HEK293 (cell line): ENCODE measurements around the gene RNF41.

ENCODE experiments used
- CTCF ChIA-PET: fragments of 350-600 bp; formaldehyde crosslinking; extraction: SDS; loops from one replicate; lab custom pipeline; 2021; ENCODE audit warnings: antibody characterized with exemption; lab: Yijun Ruan, JAX
- POLR2A ChIA-PET: fragments of 300-600 bp; formaldehyde crosslinking; extraction: SDS; loops from one replicate; lab custom pipeline; 2020; ENCODE audit warnings: antibody characterized with exemption, inconsistent platforms; lab: Yijun Ruan, JAX
- H3K27ac ChIP-seq: fragments of 200-500 bp; sonication (Bioruptor generic); 2 replicates; pipeline ENCODE4 v1.5.1; 2014; ENCODE audit warnings: low read depth, low read length, control low read depth, inconsistent platforms; ENCODE audit errors: extremely low read depth
- H3K36me3 ChIP-seq, 2 experiments: fragments of 200-500 bp in 1 of 2; sonication (Bioruptor generic) in 1 of 2; 1 replicate in 1 of 2; 2 replicates in 1 of 2; pipeline ENCODE4 v1.5.1; 2014 to 2017; ENCODE audit warnings: inconsistent platforms in 2 of 2, low read length in 2 of 2; ENCODE audit not compliant: control insufficient read depth in 2 of 2, insufficient read depth in 1 of 2
- H3K4me1 ChIP-seq: fragments of 200-500 bp; sonication (Bioruptor generic); 2 replicates; pipeline ENCODE4 v1.5.1; 2014; ENCODE audit warnings: mild to moderate bottlenecking, low read length, inconsistent platforms; ENCODE audit not compliant: control insufficient read depth, insufficient read depth
- H3K4me3 ChIP-seq: 2 replicates; pipeline ENCODE4 v1.5.1; 2011; ENCODE audit warnings: low read depth, mild to moderate bottlenecking, control low read depth, low read length, moderate library complexity
- H3K9me3 ChIP-seq: fragments of 200-500 bp; sonication (Bioruptor generic); 2 replicates; pipeline ENCODE4 v1.5.1; 2014; ENCODE audit warnings: low read depth, low read length, inconsistent platforms; ENCODE audit not compliant: control insufficient read depth, insufficient read depth
- PRDM10 ChIP-seq: fragments of 450-650 bp; formaldehyde crosslinking; IDR thresholded peaks from 2 replicates; pipeline ENCODE4 v1.5.1; 2016; ENCODE audit warnings: missing biosample characterization, missing genetic modification characterization
- ZBTB48 ChIP-seq: fragments of 450-650 bp; formaldehyde crosslinking; IDR thresholded peaks from 2 replicates; pipeline ENCODE4 v1.5.1; 2016; ENCODE audit warnings: missing biosample characterization, missing genetic modification characterization
- ZIC2 ChIP-seq: fragments of 450-650 bp; formaldehyde crosslinking; IDR thresholded peaks from 2 replicates; pipeline ENCODE4 v1.5.1; 2016; ENCODE audit warnings: missing biosample characterization, missing genetic modification characterization
- ZNF132 ChIP-seq: fragments of 450-650 bp; formaldehyde crosslinking; IDR thresholded peaks from 2 replicates; pipeline ENCODE4 v1.5.1; 2017; ENCODE audit warnings: missing biosample characterization, missing genetic modification characterization, borderline replicate concordance
- ZNF148 ChIP-seq: fragments of 450-650 bp; formaldehyde crosslinking; IDR thresholded peaks from 2 replicates; pipeline ENCODE4 v1.5.0; 2017; ENCODE audit warnings: missing biosample characterization, missing genetic modification characterization, borderline replicate concordance
- ZNF211 ChIP-seq: fragments of 450-650 bp; formaldehyde crosslinking; IDR thresholded peaks from 2 replicates; pipeline ENCODE4 v1.5.1; 2016; ENCODE audit warnings: low read depth, missing biosample characterization, missing genetic modification characterization
- ZNF280D ChIP-seq: fragments of 450-650 bp; formaldehyde crosslinking; IDR thresholded peaks from 2 replicates; pipeline ENCODE4 v1.5.1; 2016; ENCODE audit warnings: missing biosample characterization, missing genetic modification characterization
- ZNF311 ChIP-seq: fragments of 450-650 bp; formaldehyde crosslinking; IDR thresholded peaks from 2 replicates; pipeline ENCODE4 v1.5.1; 2017; ENCODE audit warnings: missing biosample characterization, missing genetic modification characterization, borderline replicate concordance
- ZNF426 ChIP-seq: fragments of 450-650 bp; formaldehyde crosslinking; IDR thresholded peaks from 2 replicates; pipeline ENCODE4 v1.5.1; 2017; ENCODE audit warnings: missing biosample characterization, missing genetic modification characterization, mild to moderate bottlenecking, inconsistent platforms, moderate library complexity
- ZNF473 ChIP-seq: fragments of 450-650 bp; formaldehyde crosslinking; IDR thresholded peaks from 2 replicates; pipeline ENCODE4 v1.5.1; 2017; ENCODE audit warnings: missing biosample characterization, missing genetic modification characterization
- ZNF510 ChIP-seq: fragments of 450-650 bp; formaldehyde crosslinking; IDR thresholded peaks from 2 replicates; pipeline ENCODE4 v1.5.1; 2018; ENCODE audit warnings: mild to moderate bottlenecking, missing genetic modification characterization, missing biosample characterization; ENCODE audit not compliant: insufficient replicate concordance
- ZNF571 ChIP-seq: fragments of 450-650 bp; formaldehyde crosslinking; IDR thresholded peaks from 2 replicates; pipeline ENCODE4 v1.5.0; 2017; ENCODE audit warnings: missing biosample characterization, missing genetic modification characterization
- ZNF600 ChIP-seq: fragments of 450-650 bp; formaldehyde crosslinking; IDR thresholded peaks from 2 replicates; pipeline ENCODE4 v1.5.1; 2016; ENCODE audit warnings: missing biosample characterization, missing genetic modification characterization
- ZNF629 ChIP-seq: fragments of 450-650 bp; formaldehyde crosslinking; IDR thresholded peaks from 2 replicates; pipeline ENCODE4 v1.5.1; 2017; ENCODE audit warnings: missing biosample characterization, missing genetic modification characterization
- ZNF785 ChIP-seq: fragments of 450-650 bp; formaldehyde crosslinking; IDR thresholded peaks from 2 replicates; pipeline ENCODE4 v1.5.1; 2016; ENCODE audit warnings: missing biosample characterization, missing genetic modification characterization
- ZSCAN16 ChIP-seq: fragments of 450-650 bp; formaldehyde crosslinking; IDR thresholded peaks from 2 replicates; pipeline ENCODE4 v1.5.1; 2016; ENCODE audit warnings: missing biosample characterization, missing genetic modification characterization

The RNF41 gene

DNA sequence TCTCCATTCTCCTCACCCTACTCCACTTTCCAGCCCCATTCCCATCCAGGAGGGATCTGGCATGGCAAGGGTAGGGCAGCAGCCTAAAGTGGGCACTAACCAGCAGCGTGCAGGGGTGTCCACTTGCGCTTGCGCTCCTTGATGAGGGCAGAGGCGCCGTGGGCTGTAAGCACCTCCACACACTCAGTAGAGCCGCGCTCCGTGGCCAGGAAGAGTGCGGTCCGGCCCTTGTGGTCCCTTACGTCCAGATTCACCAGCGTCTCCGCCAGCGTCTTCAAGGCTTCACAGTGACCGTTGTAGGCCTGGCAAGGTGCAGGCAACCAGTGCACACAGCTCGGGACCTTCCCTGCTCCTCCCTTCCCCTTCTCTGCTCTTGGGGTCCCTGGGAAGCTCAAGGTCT lies 26.2 kb upstream of the RNF41 start:
- Histone ChIP-seq H3K4me3 (no peak overlapping the region), H3K36me3 (peaks cover 53 to 85% of the 10 kb centered on the region in 2 experiments), H3K9me3 (no peaks in the 10 kb centered on the region), H3K27ac (no peak overlapping the region), H3K4me1 (no peaks in the 10 kb centered on the region)
- CTCF ChIA-PET: interaction anchor here (0.8 to 1.3 kb wide), 2 partner anchors 14 to 40 kb away, joined by 3 to 7 read pairs; no protein-coding TSS in a partner anchor
- TF ChIP-seq ZNF510 (tag by site-specific recombination) (no peak), ZNF600 (tag by site-specific recombination) (0 out of 2 replicates have a peak, but pooled peaks have one; percentile 23)
- POLR2A ChIA-PET: interaction anchor here (0.6 to 1.6 kb wide), 4 partner anchors 10 to 48 kb away, joined by 3 to 5 read pairs (median 4); partner anchors contain the start of gene ANKRD52

- no peak for TF ChIP-seq ZNF571
- TF ChIP-seq ZNF473 (tag by site-specific recombination): no peak
- no peak for TF ChIP-seq ZBTB48 (tag by site-specific recombination)
- TF ChIP-seq PRDM10 (tag by site-specific recombination): 0 out of 2 replicates have a peak, but pooled peaks have one; percentile 40
- TF ChIP-seq ZSCAN16 (tag by site-specific recombination): no peak
- TF ChIP-seq ZNF148 (tag by site-specific recombination): no peak
- TF ChIP-seq, all 188 proteins: peak for 1
- Histone ChIP-seq H3K36me3 (peaks cover 23 to 90% of the 10 kb centered on the region in 2 experiments; a peak in 2 of 3 replicates), H3K27ac (no peak overlapping the region), H3K4me3 (no peak overlapping the region), H3K4me1 (no peaks in the 10 kb centered on the region), H3K9me3 (no peaks in the 10 kb centered on the region)
- ChIA-PET POLR2A (interaction anchor here (1.2 to 1.7 kb wide), 2 partner anchors 13 to 23 kb away, joined by 4 to 6 read pairs; partner anchors contain the start of gene RNF41), CTCF (interaction anchor here (0.6 to 0.9 kb wide), 2 partner anchors 13 to 42 kb away, joined by 4 read pairs; partner anchors contain the start of gene ANKRD52)
These were observed 22.8 kb upstream of the RNF41 start for GRCh38 chr12:56244494-56244893.

DNA sequence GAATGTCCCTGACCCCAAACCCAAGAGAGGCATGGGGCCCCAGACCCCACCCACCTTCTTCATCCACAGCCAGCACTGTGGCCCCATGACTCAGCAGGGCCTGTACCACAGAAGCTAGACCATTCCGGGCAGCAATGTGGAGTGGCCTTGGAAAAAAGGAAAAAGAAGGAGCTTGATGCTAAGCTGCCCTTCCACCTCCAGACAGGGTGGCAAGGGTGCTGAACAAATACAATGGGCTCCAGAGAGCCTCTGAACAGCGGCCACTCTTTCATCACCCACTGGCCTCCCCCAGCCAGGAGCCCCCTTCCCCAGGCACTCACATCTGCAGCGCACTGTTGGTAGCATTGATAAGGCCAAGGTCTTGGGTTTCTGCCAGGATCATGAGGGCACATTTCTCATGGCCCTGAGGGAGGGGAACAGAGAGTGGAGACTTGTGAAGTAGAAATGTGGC lies 22.0 kb upstream of the RNF41 start:
- no peak overlapping the region for H3K4me3 ChIP-seq
- H3K9me3 ChIP-seq: no peaks in the 10 kb centered on the region
- ChIA-PET POLR2A (interaction anchor here (0.7 kb wide), 1 partner anchor 13 kb away, joined by 3 read pairs; no protein-coding TSS in a partner anchor), CTCF (no interaction called here)
- no peak overlapping the region for H3K27ac ChIP-seq
- no peaks in the 10 kb centered on the region for H3K4me1 ChIP-seq
- H3K36me3 ChIP-seq: peaks cover 18 to 92% of the 10 kb centered on the region in 2 experiments; a peak in 2 of 3 replicates
- TF ChIP-seq ZNF280D (tag by site-specific recombination): no peak
- TF ChIP-seq PRDM10 (tag by site-specific recombination): peak; percentile 38; the same call in 1 of the 2 replicates
- no peak for TF ChIP-seq ZNF132 (tag by site-specific recombination)
- TF ChIP-seq ZNF785: no peak
- peak; percentile 83 for TF ChIP-seq ZIC2 (tag by site-specific recombination)
- TF ChIP-seq ZNF629 (tag by site-specific recombination): no peak
- no peak for TF ChIP-seq ZNF426 (tag by site-specific recombination)
- no peak for TF ChIP-seq ZNF211
- TF ChIP-seq ZNF311 (tag by site-specific recombination): no peak
